GOT3 (cell line): ENCODE results near the gene SCN10A.

ENCODE experiments used
- DNase-seq: peaks from one replicate; lab custom pipeline; 2025; ENCODE audit warnings: mixed read lengths; lab: John Stamatoyannopoulos, UW

SCN10A gene

DNA sequence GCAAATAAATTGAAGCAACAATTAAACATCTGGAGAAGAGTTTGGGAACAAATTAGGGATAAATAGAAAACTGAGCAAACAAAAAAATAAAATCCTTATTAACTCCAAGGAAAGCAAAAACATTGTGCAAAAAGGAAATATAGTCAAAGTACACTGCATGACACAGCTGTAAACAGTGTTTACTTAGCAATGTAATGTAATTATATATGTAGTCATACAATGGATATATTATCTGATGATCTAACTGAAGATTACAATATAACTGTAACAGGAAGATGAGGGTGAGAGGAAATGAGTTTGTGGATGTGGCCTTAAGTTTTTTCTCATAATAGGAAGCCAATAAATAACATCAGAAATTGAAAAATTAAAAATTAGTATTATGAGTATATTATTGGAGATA lies 42.5 kb downstream of the SCN10A start:
- no peak for DNase-seq

DNA sequence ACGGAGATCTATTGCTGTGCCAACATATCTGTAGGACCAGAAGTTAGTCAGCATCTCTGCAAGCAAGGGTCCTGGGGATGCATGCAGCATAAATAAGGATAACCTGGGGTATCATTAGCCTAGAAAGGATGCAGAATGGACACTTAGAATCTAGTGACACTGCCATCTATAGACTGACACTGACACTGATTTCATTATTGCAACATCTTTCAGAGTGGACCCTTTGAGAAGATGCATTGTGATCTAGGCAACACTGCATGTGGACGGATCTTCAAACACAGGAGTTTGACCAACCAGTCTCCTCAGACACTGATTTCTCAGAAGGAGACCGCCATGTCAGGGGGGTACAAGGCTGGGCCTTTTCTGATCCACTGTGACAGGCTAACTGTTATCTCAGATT lies 52.4 kb downstream of the SCN10A start:
- DNase-seq = no peak

DNA sequence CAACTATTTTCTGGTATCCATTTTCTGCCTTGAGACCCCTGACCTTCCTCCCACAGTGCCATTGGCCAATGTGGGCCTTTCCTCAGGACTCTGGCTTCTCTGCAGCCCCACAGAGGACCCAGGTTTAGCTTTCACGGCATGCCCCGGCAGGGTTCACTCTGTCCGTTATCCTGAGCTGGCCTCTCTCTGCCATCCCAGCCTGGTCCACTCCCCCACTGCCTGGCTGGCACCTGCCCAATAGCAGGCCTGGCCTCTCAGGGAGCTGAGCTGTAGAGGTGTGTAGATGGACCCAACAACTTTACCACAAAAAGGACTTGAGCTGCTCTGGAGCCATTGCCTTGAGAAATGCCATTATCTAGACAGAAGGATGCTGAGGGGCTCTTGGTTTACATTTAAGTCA lies 57.5 kb downstream of the SCN10A start:
- no peak for DNase-seq

- DNase-seq = no peak
Measured at GRCh38 chr3:38757721-38758120, 58.3 kb downstream of the SCN10A start.

DNA sequence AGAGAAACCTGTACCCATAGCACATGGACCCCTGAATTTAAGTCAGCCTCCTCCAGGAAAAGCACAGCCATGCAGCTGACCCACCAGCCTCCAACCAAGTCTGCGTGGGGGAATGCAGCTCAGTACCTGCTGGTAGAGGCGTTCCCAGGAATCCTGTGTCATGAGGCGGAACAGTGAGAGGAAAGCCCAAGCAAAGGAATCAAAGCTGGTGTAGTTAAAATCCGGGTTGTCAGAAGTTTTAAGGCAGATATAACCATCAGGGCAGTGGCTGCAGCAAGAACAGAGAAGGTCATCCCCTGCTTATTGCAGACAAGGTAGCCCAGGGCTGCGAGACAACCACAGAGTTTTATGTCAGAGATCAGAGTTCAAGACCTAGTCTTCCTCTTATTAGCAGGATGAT lies 59.1 kb downstream of the SCN10A start:
- no peak for DNase-seq

- no peak for DNase-seq
Measured at GRCh38 chr3:38755130-38755529, 60.9 kb downstream of the SCN10A start.

GRCh38 chr3:38746641-38747040 lies 69.4 kb downstream of the SCN10A start:
- no peak for DNase-seq

GRCh38 chr3:38743043-38743442 lies 73.0 kb downstream of the SCN10A start:
- no peak for DNase-seq

DNA sequence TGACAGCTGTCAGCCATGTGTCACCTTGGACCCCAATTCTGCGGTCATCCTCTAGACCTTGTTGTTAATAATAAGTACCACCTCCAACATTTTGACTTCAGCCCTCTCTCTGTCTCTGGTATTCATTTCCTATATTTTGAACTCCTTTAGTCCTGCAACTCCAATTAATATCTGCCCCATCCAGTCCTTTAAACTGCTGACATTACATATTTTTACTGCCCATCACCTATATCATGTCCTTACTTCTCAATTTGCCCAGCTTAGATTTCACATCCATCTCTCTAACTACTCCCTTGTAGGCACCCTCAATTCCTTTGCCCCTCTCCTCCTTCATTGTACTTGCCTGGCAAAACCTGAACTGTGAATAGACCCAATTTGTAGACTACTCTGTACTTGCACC lies 73.5 kb downstream of the SCN10A start:
- no peak for DNase-seq

- DNase-seq = no peak
Measured at GRCh38 chr3:38740537-38740936, 75.5 kb downstream of the SCN10A start.

- DNase-seq = no peak
Measured at GRCh38 chr3:38739931-38740330, 76.1 kb downstream of the SCN10A start.

GRCh38 chr3:38739396-38739689 lies 76.7 kb downstream of the SCN10A start:
- no peak for DNase-seq

DNA sequence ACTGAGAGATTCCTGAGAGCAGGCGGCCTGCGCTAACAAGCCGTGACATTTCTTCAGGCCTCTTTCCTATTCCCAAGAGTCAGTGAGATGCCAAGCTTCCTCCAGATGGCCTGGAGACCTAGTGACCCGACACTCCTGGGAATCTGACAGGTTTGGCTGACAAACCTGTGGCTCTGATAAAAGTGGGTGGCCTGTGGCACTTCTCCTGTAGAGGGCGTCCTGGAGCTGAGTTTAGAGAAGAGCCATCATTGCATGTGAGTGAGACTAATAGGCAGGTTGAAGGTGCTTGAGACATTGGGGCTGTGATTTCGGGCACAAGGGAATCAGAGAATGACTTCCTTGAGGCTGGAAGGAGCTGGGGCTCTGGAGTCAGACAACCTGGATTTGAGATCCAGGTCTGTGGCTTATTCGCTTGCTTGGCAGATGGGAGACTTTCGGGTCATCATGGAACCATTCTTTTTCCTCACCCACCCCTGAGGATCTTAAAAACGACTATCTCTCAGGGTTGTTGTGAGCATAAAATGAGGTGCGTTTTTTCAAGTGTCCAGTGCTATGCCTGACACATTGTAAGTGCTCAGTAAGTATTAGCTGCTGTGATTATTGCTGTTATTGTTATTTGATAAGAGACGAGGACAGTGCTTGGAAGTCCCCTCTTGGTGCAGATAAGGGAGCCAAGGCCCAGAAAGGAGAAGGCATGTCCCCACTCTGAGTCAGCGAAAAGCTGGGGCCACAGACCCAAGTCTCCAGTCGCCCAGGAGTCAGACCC lies 77.2 kb downstream of the SCN10A start:
- no peak for DNase-seq

DNA sequence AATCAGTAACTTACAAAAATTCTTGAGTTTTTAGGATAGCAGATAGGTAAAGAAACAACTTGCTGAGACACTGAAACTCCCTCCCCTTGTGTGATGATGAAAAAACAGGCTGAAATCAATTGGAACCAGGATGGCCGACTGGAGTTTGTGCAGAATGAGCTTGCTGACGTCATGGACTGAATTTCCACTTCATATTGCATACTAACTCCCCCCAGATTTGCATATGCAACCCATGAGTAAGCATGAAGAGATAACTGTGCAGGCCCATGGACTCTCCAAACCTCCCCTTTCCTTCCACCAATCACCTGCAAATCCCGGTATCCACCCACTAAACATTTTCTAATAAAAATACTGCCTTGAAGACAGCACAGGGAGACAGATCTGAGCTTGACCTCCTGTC lies 84.5 kb downstream of the SCN10A start:
- no peak for DNase-seq

DNA sequence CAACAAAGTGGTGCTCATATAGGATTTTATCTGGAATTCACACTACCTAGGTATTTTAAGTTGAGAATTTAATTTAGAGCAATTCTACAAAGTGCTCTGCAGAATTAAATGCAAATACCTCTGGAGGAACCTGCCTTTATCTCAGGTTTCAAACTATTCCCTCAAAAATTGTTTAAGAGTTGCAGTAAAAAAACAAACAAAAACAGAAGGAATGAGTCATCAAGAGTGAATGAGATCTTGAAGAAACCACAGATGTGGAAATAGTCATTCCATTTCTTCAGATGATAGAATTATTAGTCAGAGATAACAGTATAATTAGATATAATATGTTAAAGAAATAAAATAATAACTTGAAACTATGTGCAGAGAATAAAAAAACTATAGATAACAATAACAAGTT lies 85.7 kb downstream of the SCN10A start:
- DNase-seq = no peak

DNA sequence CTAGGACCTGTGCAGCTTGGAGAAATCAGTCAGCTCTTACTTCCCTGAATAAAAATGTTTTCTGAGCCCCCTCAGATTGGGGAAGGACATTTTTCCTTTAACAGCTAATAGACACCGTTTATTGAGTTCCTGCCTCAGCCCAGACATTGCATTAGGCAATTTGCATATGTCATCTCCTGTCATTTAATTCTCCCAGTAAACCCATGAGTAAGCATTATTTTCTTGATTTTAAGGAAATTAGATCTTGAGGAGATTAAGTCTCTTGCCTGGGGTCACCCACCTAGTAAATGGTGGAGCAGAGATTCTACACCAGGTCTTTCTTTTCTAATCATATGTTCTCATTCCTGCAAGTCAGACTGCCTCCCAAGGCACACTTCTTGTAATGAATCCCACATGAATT lies 88.0 kb downstream of the SCN10A start:
- DNase-seq = no peak

GRCh38 chr3:38726751-38727150 lies 89.3 kb downstream of the SCN10A start:
- no peak for DNase-seq

DNA sequence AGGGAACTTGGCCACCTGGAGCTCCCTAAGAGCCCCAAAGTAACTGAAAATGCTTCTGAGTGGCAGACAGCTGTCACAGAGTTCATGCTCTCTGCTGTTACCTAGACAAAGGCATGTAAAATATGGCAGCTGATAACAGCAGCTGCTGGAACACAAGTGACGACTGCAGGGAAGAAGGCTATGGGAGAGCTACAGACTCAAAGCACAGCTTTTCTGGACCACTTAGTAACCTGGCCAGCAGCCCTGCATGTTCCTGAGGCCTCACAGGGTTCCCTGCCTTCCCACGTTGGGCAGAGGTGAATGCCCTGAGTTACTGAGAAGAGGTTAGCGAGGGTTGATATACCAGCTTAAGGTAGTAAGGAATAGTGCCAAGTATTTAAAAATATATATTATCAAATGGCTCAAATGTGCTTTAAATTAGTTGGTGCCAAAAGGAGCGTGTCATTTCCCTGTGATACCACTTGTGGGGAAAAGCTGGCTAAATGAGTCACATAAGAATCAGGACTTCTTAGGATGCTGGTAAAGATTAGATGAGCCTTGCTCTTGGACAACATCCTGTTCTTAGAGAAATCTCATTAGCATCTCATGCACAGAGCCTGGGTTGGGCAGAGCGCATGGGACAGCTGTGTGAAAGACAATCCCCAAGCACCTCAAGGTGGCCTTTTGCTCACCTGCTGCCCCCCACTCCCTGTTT lies 90.1 kb downstream of the SCN10A start:
- no peak for DNase-seq

- no peak for DNase-seq
Measured at GRCh38 chr3:38724392-38724736, 91.7 kb downstream of the SCN10A start.

DNA sequence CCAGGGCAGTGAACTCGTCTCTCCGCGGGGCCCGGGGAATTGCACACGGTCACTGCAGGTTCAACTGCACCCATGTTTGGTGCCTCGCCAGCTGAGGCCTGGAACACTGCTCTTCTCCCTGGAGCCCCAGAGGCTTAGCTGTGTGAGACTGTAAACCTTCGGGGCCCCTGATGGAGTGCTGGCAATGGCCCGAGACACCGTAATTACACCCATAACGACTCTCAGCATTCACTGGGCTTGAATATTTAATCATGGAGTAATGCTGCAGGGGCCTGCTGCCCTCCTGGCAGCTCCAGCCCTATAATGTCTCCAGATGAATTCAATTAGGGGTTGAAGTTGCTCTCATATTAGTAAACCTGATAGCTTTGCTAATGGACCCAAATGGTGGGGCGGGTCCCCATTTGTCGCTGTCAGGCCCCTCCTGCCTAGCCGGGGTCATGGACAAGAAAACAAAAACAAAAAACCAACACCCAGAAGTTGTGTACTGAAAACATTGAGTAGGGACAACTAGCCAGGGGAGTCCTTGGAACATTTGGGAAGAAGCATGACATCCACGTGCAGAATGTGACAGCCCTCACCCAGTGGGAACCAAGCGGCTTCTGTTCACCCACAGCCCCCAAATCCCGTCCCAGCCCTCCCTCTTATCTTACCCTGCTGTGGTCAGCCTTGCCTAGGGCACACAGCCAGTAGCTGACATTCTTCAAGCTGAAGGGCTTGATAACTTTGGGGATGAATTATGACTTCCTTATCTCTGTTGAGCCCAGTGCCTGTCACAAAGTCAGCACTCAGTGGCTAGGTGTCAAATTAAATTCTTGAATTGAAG lies 92.2 kb downstream of the SCN10A start:
- no peak for DNase-seq

- no peak for DNase-seq
Measured at GRCh38 chr3:38722781-38723568, 93.0 kb downstream of the SCN10A start.

- no peak for DNase-seq
Measured at GRCh38 chr3:38721207-38721772, 94.7 kb downstream of the SCN10A start.
